ENCODE measurements around the gene PNPLA6.
A peak's percentile ranks its signal among the peaks of the same experiment; 100 is the strongest.

The PNPLA6 gene

GRCh38 chr19:7539827-7540425 lies 4.4 kb downstream of the PNPLA6 start:
- Histone ChIP-seq H3K9me3 (ENCODE audit: insufficient read depth, low read depth, low read length) (no peaks in the 10 kb centered on the region), H3K4me3 (ENCODE audit: low read length) (no peak overlapping the region), H3K4me1 (ENCODE audit: insufficient read depth, low read length) (no peaks in the 10 kb centered on the region), H3K9ac (ENCODE audit: low read depth, low read length) (no peak overlapping the region), H3K27me3 (ENCODE audit: insufficient read depth, low read length) (no peaks in the 10 kb centered on the region), H3K27ac (ENCODE audit: low read length) (no peak overlapping the region), H3K36me3 (ENCODE audit: insufficient read depth, low read depth, low read length) (peaks cover 48% of the 10 kb centered on the region)

GRCh38 chr19:7540761-7541474 lies 5.4 kb downstream of the PNPLA6 start:
- Histone ChIP-seq H3K9ac (ENCODE audit: low read depth, low read length) (no peak overlapping the region), H3K27me3 (ENCODE audit: insufficient read depth, low read length) (no peaks in the 10 kb centered on the region), H3K36me3 (ENCODE audit: insufficient read depth, low read depth, low read length) (peaks cover 52% of the 10 kb centered on the region), H3K4me1 (ENCODE audit: insufficient read depth, low read length) (no peaks in the 10 kb centered on the region), H3K9me3 (ENCODE audit: insufficient read depth, low read depth, low read length) (no peaks in the 10 kb centered on the region), H3K4me3 (ENCODE audit: low read length) (no peak overlapping the region), H3K27ac (ENCODE audit: low read length) (no peak overlapping the region)

- peaks cover 52% of the 10 kb centered on the region for H3K36me3 ChIP-seq (ENCODE audit: insufficient read depth, low read depth, low read length)
Measured at GRCh38 chr19:7541475-7541824, 5.9 kb downstream of the PNPLA6 start.

GRCh38 chr19:7541828-7542443 lies 6.4 kb downstream of the PNPLA6 start:
- H3K27me3 ChIP-seq (ENCODE audit: insufficient read depth, low read length), result no peaks in the 10 kb centered on the region
- H3K9ac ChIP-seq (ENCODE audit: low read depth, low read length), result no peak overlapping the region
- no peaks in the 10 kb centered on the region for H3K9me3 ChIP-seq (ENCODE audit: insufficient read depth, low read depth, low read length)
- no peak overlapping the region for H3K4me3 ChIP-seq (ENCODE audit: low read length)
- H3K4me1 ChIP-seq (ENCODE audit: insufficient read depth, low read length), result no peaks in the 10 kb centered on the region
- no peak overlapping the region for H3K27ac ChIP-seq (ENCODE audit: low read length)
- H3K36me3 ChIP-seq (ENCODE audit: insufficient read depth, low read depth, low read length), result peaks cover 50% of the 10 kb centered on the region

More at GRCh38 chr19:7541475-7541824, 5.9 kb downstream of the PNPLA6 start:
- Histone ChIP-seq H3K9me3 (ENCODE audit: insufficient read depth, low read depth, low read length) (no peaks in the 10 kb centered on the region), H3K4me1 (ENCODE audit: insufficient read depth, low read length) (no peaks in the 10 kb centered on the region), H3K27me3 (ENCODE audit: insufficient read depth, low read length) (no peaks in the 10 kb centered on the region), H3K9ac (ENCODE audit: low read depth, low read length) (no peak overlapping the region), H3K27ac (ENCODE audit: low read length) (no peak overlapping the region), H3K4me3 (ENCODE audit: low read length) (no peak overlapping the region)

GRCh38 chr19:7542556-7543348 lies 7.2 kb downstream of the PNPLA6 start:
- Histone ChIP-seq H3K36me3 (ENCODE audit: insufficient read depth, low read depth, low read length) (peaks cover 42% of the 10 kb centered on the region), H3K4me1 (ENCODE audit: insufficient read depth, low read length) (no peaks in the 10 kb centered on the region), H3K9ac (ENCODE audit: low read depth, low read length) (no peak overlapping the region)

GRCh38 chr19:7544626-7545025 lies 9.1 kb downstream of the PNPLA6 start:
- Histone ChIP-seq H3K36me3 (ENCODE audit: insufficient read depth, low read depth, low read length) (peaks cover 34% of the 10 kb centered on the region), H3K27me3 (ENCODE audit: insufficient read depth, low read length) (no peaks in the 10 kb centered on the region), H3K4me1 (ENCODE audit: insufficient read depth, low read length) (no peaks in the 10 kb centered on the region), H3K27ac (ENCODE audit: low read length) (no peak overlapping the region), H3K9me3 (ENCODE audit: insufficient read depth, low read depth, low read length) (no peaks in the 10 kb centered on the region), H3K9ac (ENCODE audit: low read depth, low read length) (no peak overlapping the region), H3K4me3 (ENCODE audit: low read length) (no peak overlapping the region)

More at GRCh38 chr19:7542556-7543348, 7.2 kb downstream of the PNPLA6 start:
- Histone ChIP-seq H3K27ac (ENCODE audit: low read length) (no peak overlapping the region), H3K4me3 (ENCODE audit: low read length) (no peak overlapping the region), H3K27me3 (ENCODE audit: insufficient read depth, low read length) (no peaks in the 10 kb centered on the region), H3K9me3 (ENCODE audit: insufficient read depth, low read depth, low read length) (no peaks in the 10 kb centered on the region)

- H3K36me3 ChIP-seq (ENCODE audit: insufficient read depth, low read depth, low read length), result peaks cover 30% of the 10 kb centered on the region
- H3K4me1 ChIP-seq (ENCODE audit: insufficient read depth, low read length), result no peaks in the 10 kb centered on the region
- H3K27ac ChIP-seq (ENCODE audit: low read length), result no peak overlapping the region
- no peak overlapping the region for H3K4me3 ChIP-seq (ENCODE audit: low read length)
- H3K27me3 ChIP-seq (ENCODE audit: insufficient read depth, low read length), result no peaks in the 10 kb centered on the region
- H3K9me3 ChIP-seq (ENCODE audit: insufficient read depth, low read depth, low read length), result no peaks in the 10 kb centered on the region
- H3K9ac ChIP-seq (ENCODE audit: low read depth, low read length), result no peak overlapping the region
Measured at GRCh38 chr19:7545300-7545699, 9.8 kb downstream of the PNPLA6 start.

- Histone ChIP-seq H3K4me3 (ENCODE audit: low read length) (no peak overlapping the region), H3K27ac (ENCODE audit: low read length) (no peak overlapping the region), H3K9me3 (ENCODE audit: insufficient read depth, low read depth, low read length) (no peaks in the 10 kb centered on the region), H3K36me3 (ENCODE audit: insufficient read depth, low read depth, low read length) (peaks cover 26% of the 10 kb centered on the region), H3K9ac (ENCODE audit: low read depth, low read length) (no peak overlapping the region), H3K27me3 (ENCODE audit: insufficient read depth, low read length) (no peaks in the 10 kb centered on the region), H3K4me1 (ENCODE audit: insufficient read depth, low read length) (no peaks in the 10 kb centered on the region)
Measured at GRCh38 chr19:7545904-7546303, 10.4 kb downstream of the PNPLA6 start.

- Histone ChIP-seq H3K9me3 (ENCODE audit: insufficient read depth, low read depth, low read length) (no peaks in the 10 kb centered on the region), H3K9ac (ENCODE audit: low read depth, low read length) (no peak overlapping the region), H3K27me3 (ENCODE audit: insufficient read depth, low read length) (no peaks in the 10 kb centered on the region), H3K27ac (ENCODE audit: low read length) (no peak overlapping the region), H3K4me3 (ENCODE audit: low read length) (no peak overlapping the region), H3K4me1 (ENCODE audit: insufficient read depth, low read length) (no peaks in the 10 kb centered on the region), H3K36me3 (ENCODE audit: insufficient read depth, low read depth, low read length) (peaks cover 18% of the 10 kb centered on the region)
Measured at GRCh38 chr19:7547159-7547558, 11.6 kb downstream of the PNPLA6 start.

- no peak overlapping the region for H3K4me3 ChIP-seq (ENCODE audit: low read length)
- H3K36me3 ChIP-seq (ENCODE audit: insufficient read depth, low read depth, low read length), result 0 out of 2 replicates have a peak, but pooled peaks cover 7% of the 10 kb centered on the region
- H3K9ac ChIP-seq (ENCODE audit: low read depth, low read length), result no peak overlapping the region
- H3K27me3 ChIP-seq (ENCODE audit: insufficient read depth, low read length), result no peaks in the 10 kb centered on the region
- no peak overlapping the region for H3K27ac ChIP-seq (ENCODE audit: low read length)
- no peaks in the 10 kb centered on the region for H3K9me3 ChIP-seq (ENCODE audit: insufficient read depth, low read depth, low read length)
- H3K4me1 ChIP-seq (ENCODE audit: insufficient read depth, low read length), result no peaks in the 10 kb centered on the region
Measured at GRCh38 chr19:7549429-7550148, 14.1 kb downstream of the PNPLA6 start.

GRCh38 chr19:7550169-7550770 lies 14.8 kb downstream of the PNPLA6 start:
- H3K4me3 ChIP-seq (ENCODE audit: low read length), result peak overlapping the region; percentile 59; the same call in 1 of the 2 replicates

More at GRCh38 chr19:7550169-7550770, 14.8 kb downstream of the PNPLA6 start:
- no peaks in the 10 kb centered on the region for H3K27me3 ChIP-seq (ENCODE audit: insufficient read depth, low read length)
- H3K4me1 ChIP-seq (ENCODE audit: insufficient read depth, low read length), result no peaks in the 10 kb centered on the region
- no peak overlapping the region for H3K9ac ChIP-seq (ENCODE audit: low read depth, low read length)
- 0 out of 2 replicates have a peak, but pooled peaks cover 6% of the 10 kb centered on the region for H3K36me3 ChIP-seq (ENCODE audit: insufficient read depth, low read depth, low read length)
- no peaks in the 10 kb centered on the region for H3K9me3 ChIP-seq (ENCODE audit: insufficient read depth, low read depth, low read length)
- no peak overlapping the region for H3K27ac ChIP-seq (ENCODE audit: low read length)
